SK-N-SH treated with all-trans-retinoic acid at 6 μM for 48 hours (cell line): Measurements from ENCODE around the gene VPS41.

Experiments used
- ATAC-seq: fragments of 200-7000 bp; cut with Tn5 transposase; 3 replicates; pipeline ENCODE4 v1.9.1; 2020; ENCODE audit warnings: mild to moderate bottlenecking, moderate library complexity
- ARNTL ChIP-seq: fragments of 450-650 bp; formaldehyde crosslinking; IDR thresholded peaks from 2 replicates; pipeline ENCODE4 v1.5.0; 2020; ENCODE audit warnings: low read depth, mild to moderate bottlenecking, moderate library complexity, borderline replicate concordance
- BACH2 ChIP-seq: fragments of 250-450 bp; sonication (Bioruptor Pico); IDR thresholded peaks from 2 replicates; pipeline ENCODE4 v1.9.0; 2021; ENCODE audit warnings: mild to moderate bottlenecking, borderline replicate concordance
- CSDC2 ChIP-seq: fragments of 250-450 bp; sonication (Bioruptor Pico); IDR thresholded peaks from 2 replicates; pipeline ENCODE4 v1.5.0; 2020; ENCODE audit warnings: mild to moderate bottlenecking, moderate library complexity
- CSRNP3 ChIP-seq: fragments of 250-450 bp; sonication (Bioruptor Pico); IDR thresholded peaks from 2 replicates; pipeline ENCODE4 v1.5.1; 2021; ENCODE audit warnings: mild to moderate bottlenecking, moderate library complexity
- GLIS3 ChIP-seq: fragments of 250-450 bp; sonication (Bioruptor Pico); IDR thresholded peaks from 2 replicates; pipeline ENCODE4 v1.5.0; 2020; ENCODE audit warnings: mild to moderate bottlenecking, moderate library complexity
- ISL1 ChIP-seq: fragments of 250-450 bp; sonication (Bioruptor Pico); IDR thresholded peaks from 2 replicates; pipeline ENCODE4 v2.1.2; 2022; ENCODE audit warnings: mild to moderate bottlenecking, moderate library complexity
- PPARA ChIP-seq: fragments of 250-450 bp; sonication (Bioruptor Pico); IDR thresholded peaks from 2 replicates; pipeline ENCODE4 v1.5.0; 2020; ENCODE audit warnings: mild to moderate bottlenecking, borderline replicate concordance
- RARB ChIP-seq: fragments of 250-450 bp; sonication (Bioruptor Pico); IDR thresholded peaks from 2 replicates; pipeline ENCODE4 v1.8.0; 2021; ENCODE audit warnings: mild to moderate bottlenecking, moderate library complexity
- SNAI2 ChIP-seq: fragments of 250-450 bp; sonication (Bioruptor Pico); IDR thresholded peaks from 2 replicates; pipeline ENCODE4 v1.5.0; 2020; ENCODE audit warnings: mild to moderate bottlenecking, moderate library complexity
- TOX ChIP-seq: fragments of 250-450 bp; sonication (Bioruptor Pico); IDR thresholded peaks from 2 replicates; pipeline ENCODE4 v1.8.0; 2021; ENCODE audit warnings: mild to moderate bottlenecking, moderate library complexity, borderline replicate concordance
- ZC3H10 ChIP-seq: fragments of 250-450 bp; sonication (Bioruptor Pico); IDR thresholded peaks from 2 replicates; pipeline ENCODE4 v1.5.1; 2021; ENCODE audit warnings: mild to moderate bottlenecking, moderate library complexity
- ZFP3 ChIP-seq: fragments of 250-450 bp; sonication (Bioruptor Pico); IDR thresholded peaks from 2 replicates; pipeline ENCODE4 v1.5.0; 2020; ENCODE audit warnings: mild to moderate bottlenecking, moderate library complexity
- ZFP30 ChIP-seq: fragments of 450-650 bp; formaldehyde crosslinking; IDR thresholded peaks from 2 replicates; pipeline ENCODE4 v1.5.0; 2022; ENCODE audit warnings: mild to moderate bottlenecking, moderate library complexity
- ZNF565 ChIP-seq: fragments of 450-650 bp; formaldehyde crosslinking; conservative IDR thresholded peaks from 2 replicates; pipeline ENCODE4 v1.5.0; 2020; ENCODE audit warnings: low read depth, mild to moderate bottlenecking, moderate library complexity
- ZNF70 ChIP-seq: fragments of 450-650 bp; formaldehyde crosslinking; IDR thresholded peaks from 2 replicates; pipeline ENCODE4 v1.5.0; 2020; ENCODE audit warnings: mild to moderate bottlenecking, moderate library complexity
- ZNF8 ChIP-seq: fragments of 450-650 bp; formaldehyde crosslinking; IDR thresholded peaks from 2 replicates; pipeline ENCODE4 v1.5.0; 2020; ENCODE audit warnings: mild to moderate bottlenecking, moderate library complexity
- TF ChIP-seq, protein P1 (sequence below): fragments of 250-450 bp; sonication (Bioruptor Pico); IDR thresholded peaks from 2 replicates; pipeline ENCODE4 v1.5.0; 2020; ENCODE audit warnings: mild to moderate bottlenecking, moderate library complexity
- TF ChIP-seq, protein P2 (sequence below): fragments of 250-450 bp; sonication (Bioruptor Pico); IDR thresholded peaks from 2 replicates; pipeline ENCODE4 v1.8.0; 2020; ENCODE audit warnings: mild to moderate bottlenecking, moderate library complexity, borderline replicate concordance
- TF ChIP-seq, protein P3 (sequence below): fragments of 250-450 bp; sonication (Bioruptor Pico); IDR thresholded peaks from 2 replicates; pipeline ENCODE4 v1.5.1; 2020; ENCODE audit warnings: low read depth, mild to moderate bottlenecking, moderate library complexity

The VPS41 gene

GRCh38 chr7:38704751-38705150 is 204.2 kb downstream of the VPS41 start:
- no peak for TF ChIP-seq CSDC2 (CRISPR knock-in tag)
- TF ChIP-seq ZNF8 (CRISPR knock-in tag): no peak
- no peak for ATAC-seq

- ATAC-seq: no peak
- no peak for TF ChIP-seq ZNF8 (CRISPR knock-in tag)
- TF ChIP-seq, protein P1, sequence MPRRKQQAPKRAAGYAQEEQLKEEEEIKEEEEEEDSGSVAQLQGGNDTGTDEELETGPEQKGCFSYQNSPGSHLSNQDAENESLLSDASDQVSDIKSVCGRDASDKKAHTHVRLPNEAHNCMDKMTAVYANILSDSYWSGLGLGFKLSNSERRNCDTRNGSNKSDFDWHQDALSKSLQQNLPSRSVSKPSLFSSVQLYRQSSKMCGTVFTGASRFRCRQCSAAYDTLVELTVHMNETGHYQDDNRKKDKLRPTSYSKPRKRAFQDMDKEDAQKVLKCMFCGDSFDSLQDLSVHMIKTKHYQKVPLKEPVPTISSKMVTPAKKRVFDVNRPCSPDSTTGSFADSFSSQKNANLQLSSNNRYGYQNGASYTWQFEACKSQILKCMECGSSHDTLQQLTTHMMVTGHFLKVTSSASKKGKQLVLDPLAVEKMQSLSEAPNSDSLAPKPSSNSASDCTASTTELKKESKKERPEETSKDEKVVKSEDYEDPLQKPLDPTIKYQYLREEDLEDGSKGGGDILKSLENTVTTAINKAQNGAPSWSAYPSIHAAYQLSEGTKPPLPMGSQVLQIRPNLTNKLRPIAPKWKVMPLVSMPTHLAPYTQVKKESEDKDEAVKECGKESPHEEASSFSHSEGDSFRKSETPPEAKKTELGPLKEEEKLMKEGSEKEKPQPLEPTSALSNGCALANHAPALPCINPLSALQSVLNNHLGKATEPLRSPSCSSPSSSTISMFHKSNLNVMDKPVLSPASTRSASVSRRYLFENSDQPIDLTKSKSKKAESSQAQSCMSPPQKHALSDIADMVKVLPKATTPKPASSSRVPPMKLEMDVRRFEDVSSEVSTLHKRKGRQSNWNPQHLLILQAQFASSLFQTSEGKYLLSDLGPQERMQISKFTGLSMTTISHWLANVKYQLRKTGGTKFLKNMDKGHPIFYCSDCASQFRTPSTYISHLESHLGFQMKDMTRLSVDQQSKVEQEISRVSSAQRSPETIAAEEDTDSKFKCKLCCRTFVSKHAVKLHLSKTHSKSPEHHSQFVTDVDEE (CRISPR knock-in tag): no peak
- TF ChIP-seq BACH2 (CRISPR knock-in tag): no peak
- TF ChIP-seq CSRNP3: no peak
- no peak for TF ChIP-seq ISL1
- TF ChIP-seq RARB (CRISPR knock-in tag): no peak
- no peak for TF ChIP-seq SNAI2 (CRISPR knock-in tag)
- TF ChIP-seq, protein P2, sequence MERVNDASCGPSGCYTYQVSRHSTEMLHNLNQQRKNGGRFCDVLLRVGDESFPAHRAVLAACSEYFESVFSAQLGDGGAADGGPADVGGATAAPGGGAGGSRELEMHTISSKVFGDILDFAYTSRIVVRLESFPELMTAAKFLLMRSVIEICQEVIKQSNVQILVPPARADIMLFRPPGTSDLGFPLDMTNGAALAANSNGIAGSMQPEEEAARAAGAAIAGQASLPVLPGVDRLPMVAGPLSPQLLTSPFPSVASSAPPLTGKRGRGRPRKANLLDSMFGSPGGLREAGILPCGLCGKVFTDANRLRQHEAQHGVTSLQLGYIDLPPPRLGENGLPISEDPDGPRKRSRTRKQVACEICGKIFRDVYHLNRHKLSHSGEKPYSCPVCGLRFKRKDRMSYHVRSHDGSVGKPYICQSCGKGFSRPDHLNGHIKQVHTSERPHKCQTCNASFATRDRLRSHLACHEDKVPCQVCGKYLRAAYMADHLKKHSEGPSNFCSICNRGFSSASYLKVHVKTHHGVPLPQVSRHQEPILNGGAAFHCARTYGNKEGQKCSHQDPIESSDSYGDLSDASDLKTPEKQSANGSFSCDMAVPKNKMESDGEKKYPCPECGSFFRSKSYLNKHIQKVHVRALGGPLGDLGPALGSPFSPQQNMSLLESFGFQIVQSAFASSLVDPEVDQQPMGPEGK: no peak
- no peak for TF ChIP-seq TOX (CRISPR knock-in tag)
- TF ChIP-seq, protein P3, sequence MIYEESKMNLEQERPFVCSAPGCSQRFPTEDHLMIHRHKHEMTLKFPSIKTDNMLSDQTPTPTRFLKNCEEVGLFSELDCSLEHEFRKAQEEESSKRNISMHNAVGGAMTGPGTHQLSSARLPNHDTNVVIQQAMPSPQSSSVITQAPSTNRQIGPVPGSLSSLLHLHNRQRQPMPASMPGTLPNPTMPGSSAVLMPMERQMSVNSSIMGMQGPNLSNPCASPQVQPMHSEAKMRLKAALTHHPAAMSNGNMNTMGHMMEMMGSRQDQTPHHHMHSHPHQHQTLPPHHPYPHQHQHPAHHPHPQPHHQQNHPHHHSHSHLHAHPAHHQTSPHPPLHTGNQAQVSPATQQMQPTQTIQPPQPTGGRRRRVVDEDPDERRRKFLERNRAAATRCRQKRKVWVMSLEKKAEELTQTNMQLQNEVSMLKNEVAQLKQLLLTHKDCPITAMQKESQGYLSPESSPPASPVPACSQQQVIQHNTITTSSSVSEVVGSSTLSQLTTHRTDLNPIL (CRISPR knock-in tag): no peak
Measured at GRCh38 chr7:38704041-38704547, 204.9 kb downstream of the VPS41 start.

GRCh38 chr7:38703093-38703492 is 205.9 kb downstream of the VPS41 start:
- no peak for ATAC-seq
- TF ChIP-seq ZNF565: no peak
- TF ChIP-seq, protein P3 (CRISPR knock-in tag): no peak
- TF ChIP-seq ZFP3 (CRISPR knock-in tag): no peak
- no peak for TF ChIP-seq ARNTL (CRISPR knock-in tag)
- no peak for TF ChIP-seq TOX (CRISPR knock-in tag)
- TF ChIP-seq ZC3H10 (CRISPR knock-in tag): no peak
- TF ChIP-seq ZFP30 (CRISPR knock-in tag): no peak
- no peak for TF ChIP-seq SNAI2 (CRISPR knock-in tag)
- no peak for TF ChIP-seq GLIS3 (CRISPR knock-in tag)
- TF ChIP-seq RARB (CRISPR knock-in tag): no peak
- no peak for TF ChIP-seq BACH2 (CRISPR knock-in tag)
- no peak for TF ChIP-seq CSRNP3
- TF ChIP-seq, protein P1 (CRISPR knock-in tag): no peak
- TF ChIP-seq ZNF8 (CRISPR knock-in tag): no peak
- TF ChIP-seq ZNF70 (CRISPR knock-in tag): no peak
- TF ChIP-seq PPARA: no peak
- TF ChIP-seq CSDC2 (CRISPR knock-in tag): no peak
- TF ChIP-seq, protein P2: no peak
